GM12874 (cell line): Measurements from ENCODE around the gene GREB1.

Experiments
- CTCF ChIP-seq: IDR thresholded peaks from 2 replicates; pipeline ENCODE4 v1.5.1; 2011; ENCODE audit warnings: low read depth, mild to moderate bottlenecking, control low read depth, low read length, moderate library complexity; ENCODE audit not compliant: insufficient read depth

Gene GREB1

GRCh38 chr2:11559066-11559785 is 25.4 kb downstream of the GREB1 start:
- TF ChIP-seq CTCF, result no peak

GRCh38 chr2:11559786-11560155 is 25.9 kb downstream of the GREB1 start:
- no peak for TF ChIP-seq CTCF

- no peak for TF ChIP-seq CTCF
Observed at GRCh38 chr2:11560806-11561205, 27.0 kb downstream of the GREB1 start.

DNA sequence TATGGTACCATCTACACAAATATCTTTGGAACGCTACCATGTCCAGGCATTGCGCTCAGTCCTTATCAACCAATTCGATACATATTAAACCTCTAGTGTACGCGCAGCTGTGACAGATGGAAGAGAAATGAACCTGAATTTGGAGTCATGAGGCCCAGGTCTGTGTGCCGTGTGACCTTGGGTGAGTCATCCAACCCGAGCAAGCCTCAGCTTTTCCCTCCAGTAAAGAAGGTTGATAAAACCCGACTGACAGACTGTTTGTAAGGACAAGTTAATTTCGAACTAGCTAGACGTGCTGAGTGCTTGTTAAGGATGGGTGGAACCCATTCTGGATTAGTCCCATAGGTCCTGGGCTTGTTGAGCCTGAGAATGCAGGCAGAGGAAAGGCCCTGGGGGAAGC is 28.2 kb downstream of the GREB1 start:
- no peak for TF ChIP-seq CTCF

- TF ChIP-seq CTCF, result no peak
Observed at GRCh38 chr2:11562476-11562875, 28.6 kb downstream of the GREB1 start.

GRCh38 chr2:11563784-11564666 is 30.2 kb downstream of the GREB1 start:
- TF ChIP-seq CTCF, result no peak

GRCh38 chr2:11564816-11565567 is 31.1 kb downstream of the GREB1 start:
- TF ChIP-seq CTCF, result no peak
